H1 (cell line): Measurements from ENCODE around the gene NBEA. TPM values are rescaled to one million over a fixed set of nuclear protein-coding genes. Genes with fewer than 3 reads are reported as not detected.

ENCODE experiments used
- CTCF ChIA-PET: fragments of 300-600 bp; sonication (Branson Sonifier 250); formaldehyde crosslinking; loops from one replicate; lab custom pipeline; 2021; ENCODE audit not compliant: partially characterized antibody; lab: Charles Lee
- POLR2A ChIA-PET: fragments of 300-600 bp; sonication (Branson Sonifier 250); formaldehyde crosslinking; loops from one replicate; lab custom pipeline; 2021; ENCODE audit warnings: inconsistent platforms; ENCODE audit not compliant: partially characterized antibody; lab: Charles Lee
- DNase-seq, 2 experiments: peaks; one replicate each; pipeline versions ENCODE4 v3.0.0 to v3.0.0-alpha.2; 2010 to 2022; ENCODE audit warnings: low spot score in 2 of 2, low read depth in 1 of 2, mixed read lengths in 1 of 2
- FAIRE-seq: peaks from 2 replicates; lab custom pipeline; 2011; peaks lifted over from hg19 to GRCh38; lab: Jason Lieb, UNC
- H2AFZ ChIP-seq: 2 replicates; pipeline ENCODE4 v1.8.1; 2012; ENCODE audit warnings: low read length, inconsistent platforms
- H2AK5ac ChIP-seq: 2 replicates; pipeline ENCODE4 v1.6.1; 2013; ENCODE audit warnings: low read depth, low read length
- H2BK120ac ChIP-seq: replicated peaks from 2 replicates; pipeline ENCODE3; 2013; ENCODE audit warnings: low read depth, low read length, inconsistent platforms
- H2BK12ac ChIP-seq: 2 replicates; pipeline ENCODE4 v1.6.1; 2013; ENCODE audit warnings: low read depth, low read length
- H2BK15ac ChIP-seq: 2 replicates; pipeline ENCODE4 v1.6.1; 2013; ENCODE audit warnings: low read length
- H2BK20ac ChIP-seq: 2 replicates; pipeline ENCODE4 v1.6.1; 2013; ENCODE audit warnings: low read length
- H2BK5ac ChIP-seq: 2 replicates; pipeline ENCODE4 v1.6.1; 2013; ENCODE audit warnings: low read depth, low read length
- H3K14ac ChIP-seq: 2 replicates; pipeline ENCODE4 v1.6.1; 2013; ENCODE audit warnings: inconsistent platforms; ENCODE audit not compliant: insufficient read length
- H3K18ac ChIP-seq: 2 replicates; pipeline ENCODE4 v1.6.1; 2013; ENCODE audit warnings: low read length; ENCODE audit errors: extremely low read depth
- H3K23ac ChIP-seq: 2 replicates; pipeline ENCODE4 v1.6.1; 2013; ENCODE audit warnings: inconsistent platforms; ENCODE audit not compliant: insufficient read length
- H3K23me2 ChIP-seq: 2 replicates; pipeline ENCODE4 v1.6.1; 2013; ENCODE audit warnings: low read depth, low read length
- H3K27ac ChIP-seq: 2 replicates; pipeline ENCODE4 v1.6.1; 2011; ENCODE audit warnings: low read depth, low read length, inconsistent platforms
- H3K27me3 ChIP-seq, 4 experiments: replicated peaks in 1 of 4; 1 replicate in 1 of 4; 2 replicates in 3 of 4; pipeline versions ENCODE4 v1.6.1 to v1.8.1; 2011 to 2013; ENCODE audit warnings: low read length in 3 of 4, mild to moderate bottlenecking in 3 of 4, inconsistent platforms in 2 of 4, mixed read lengths in 2 of 4, moderate library complexity in 1 of 4; ENCODE audit not compliant: control insufficient read depth in 3 of 4, insufficient read depth in 3 of 4; ENCODE audit errors: extremely low read depth in 1 of 4
- H3K36me3 ChIP-seq, 4 experiments: 2 replicates each; pipeline versions ENCODE4 v1.6.1 to v1.8.1; 2011 to 2013; ENCODE audit warnings: mild to moderate bottlenecking in 4 of 4, low read length in 3 of 4, moderate library complexity in 2 of 4, control low read depth in 1 of 4, inconsistent platforms in 1 of 4; ENCODE audit not compliant: insufficient read depth in 4 of 4, control insufficient read depth in 2 of 4
- H3K4ac ChIP-seq: replicated peaks from 2 replicates; pipeline ENCODE3; 2013; ENCODE audit warnings: low read length, low read depth, mixed read lengths, inconsistent platforms; ENCODE audit not compliant: insufficient read length
- H3K4me1 ChIP-seq, 4 experiments: replicated peaks in 1 of 4; 1 replicate in 1 of 4; 2 replicates in 3 of 4; pipeline versions ENCODE4 v1.6.1 to v1.8.1; 2011 to 2013; ENCODE audit warnings: low read length in 3 of 4, inconsistent platforms in 2 of 4, mixed read lengths in 1 of 4; ENCODE audit not compliant: insufficient read depth in 4 of 4, control insufficient read depth in 3 of 4
- H3K4me2 ChIP-seq, 2 experiments: 2 replicates each; pipeline versions ENCODE4 v1.6.1 to v1.8.1; 2011 to 2013; ENCODE audit warnings: low read depth in 2 of 2, low read length in 2 of 2, control low read depth in 1 of 2, inconsistent platforms in 1 of 2, mild to moderate bottlenecking in 1 of 2; ENCODE audit not compliant: insufficient read depth in 1 of 2
- H3K4me3 ChIP-seq, 4 experiments: fragments of 200-600, 300-600 bp in 1 of 4; sonication (generic), shearing (Covaris generic), sonication (Bioruptor Twin) in 1 of 4; 2 replicates each; pipeline versions ENCODE4 v1.5.1 to v1.8.1; 2011 to 2016; ENCODE audit warnings: low read length in 4 of 4, low read depth in 3 of 4, control low read depth in 2 of 4, inconsistent platforms in 2 of 4, mild to moderate bottlenecking in 2 of 4, mixed read lengths in 1 of 4, moderate library complexity in 1 of 4; ENCODE audit not compliant: insufficient read depth in 2 of 4; ENCODE audit errors: extremely low read depth in 1 of 4
- H3K56ac ChIP-seq: replicated peaks from 2 replicates; pipeline ENCODE3; 2013; ENCODE audit warnings: low read depth, mild to moderate bottlenecking, mixed read lengths, low read length, inconsistent platforms; ENCODE audit not compliant: insufficient read length
- H3K79me1 ChIP-seq: 2 replicates; pipeline ENCODE4 v1.6.1; 2013; ENCODE audit warnings: low read depth, low read length, control low read depth
- H3K79me2 ChIP-seq, 2 experiments: 2 replicates each; pipeline versions ENCODE4 v1.6.1 to v1.8.1; 2012 to 2013; ENCODE audit warnings: low read length in 2 of 2, mild to moderate bottlenecking in 2 of 2, inconsistent platforms in 1 of 2; ENCODE audit not compliant: insufficient read depth in 2 of 2, control insufficient read depth in 1 of 2
- H3K9ac ChIP-seq, 4 experiments: replicated peaks in 1 of 4; 1 replicate in 1 of 4; 2 replicates in 3 of 4; pipeline versions ENCODE4 v1.6.1 to v1.8.1; 2011 to 2013; ENCODE audit warnings: low read depth in 3 of 4, low read length in 3 of 4, control low read depth in 2 of 4, mild to moderate bottlenecking in 2 of 4, moderate library complexity in 2 of 4, inconsistent platforms in 1 of 4; ENCODE audit errors: extremely low read depth in 1 of 4
- H3K9me3 ChIP-seq, 2 experiments: 2 replicates each; pipeline versions ENCODE4 v1.6.1 to v1.8.1; 2012 to 2013; ENCODE audit warnings: mild to moderate bottlenecking in 2 of 2, moderate library complexity in 2 of 2, control low read depth in 1 of 2, inconsistent platforms in 1 of 2, low read depth in 1 of 2, low read length in 1 of 2, mixed read lengths in 1 of 2; ENCODE audit not compliant: insufficient read depth in 2 of 2
- H4K20me1 ChIP-seq, 2 experiments: replicated peaks in 1 of 2; 2 replicates each; pipeline versions ENCODE3 to v1.8.1; 2011 to 2013; ENCODE audit warnings: inconsistent platforms in 2 of 2, low read length in 2 of 2, mild to moderate bottlenecking in 1 of 2; ENCODE audit not compliant: insufficient read depth in 2 of 2, control insufficient read depth in 1 of 2
- H4K5ac ChIP-seq: 2 replicates; pipeline ENCODE4 v1.6.1; 2013; ENCODE audit warnings: low read length, low read depth, mixed read lengths, inconsistent platforms; ENCODE audit not compliant: insufficient read length
- H4K8ac ChIP-seq: 2 replicates; pipeline ENCODE4 v1.8.0; 2013; ENCODE audit warnings: mild to moderate bottlenecking, moderate library complexity, low read length, inconsistent platforms; ENCODE audit not compliant: insufficient read depth; ENCODE audit errors: extremely low read depth
- H4K91ac ChIP-seq: replicated peaks from 2 replicates; pipeline ENCODE3; 2013; ENCODE audit warnings: low read length, mixed read lengths, inconsistent platforms; ENCODE audit not compliant: insufficient read length
- CHD1 ChIP-seq: IDR thresholded peaks from 2 replicates; pipeline ENCODE4 v1.6.1; 2012; ENCODE audit warnings: low read depth, low read length, improper control_type of control experiment
- SP2 ChIP-seq: IDR thresholded peaks from 2 replicates; pipeline ENCODE4 v1.6.1; 2012; ENCODE audit warnings: mild to moderate bottlenecking, low read length, inconsistent platforms
- WGBS, 2 experiments: shearing (Covaris generic) in 1 of 2; methylation state at CpG; one replicate each; pipeline versions ENCODE4 v1.1.6 to v1.1.7; 2013 to 2015; ENCODE audit warnings: low lambda C conversion rate in 2 of 2, mixed read lengths in 2 of 2, inconsistent platforms in 1 of 2, low coverage in 1 of 2, missing lambda C conversion rate in 1 of 2; ENCODE audit not compliant: insufficient replicate concordance in 2 of 2, insufficient coverage in 1 of 2, insufficient read length in 1 of 2; ENCODE audit errors: extremely low coverage in 1 of 2, missing lambda C conversion rate in 1 of 2; 5-methylcytosine and 5-hydroxymethylcytosine counted together
- polyA plus RNA-seq, 7 experiments: library from polyadenylated mRNA; depleted of rRNA in 3 of 7; stranded (reverse) in 5 of 7; unstranded in 2 of 7; fragments of >200 nt in 5 of 7; fragments of 200-250 nt in 2 of 7; gene quantifications; 1 replicate in 5 of 7; 2 replicates in 1 of 7; 4 replicates in 1 of 7; pipeline versions ENCODE4 v1.2.1 to v1.2.3, GENCODE V29; 2011 to 2013; ENCODE audit warnings: missing spikeins in 2 of 7, mixed read lengths in 2 of 7
- total RNA-seq: library from RNA; stranded (reverse); fragmentation: NEBNext Ultra II Directional; extraction: Animal tissue kit (Norgen Biotek cat#: 25700); gene quantifications from 2 replicates; pipeline ENCODE4 v1.2.1, GENCODE V29; 2021

The NBEA gene
- total and polyA plus RNA-seq, 2 of the 8 experiments (the other 6 are each of a cell fraction or from before 2014, with no cell fraction given) = 14.2 to 21.5 TPM

GRCh38 chr13:35354285-35354684, 412.2 kb downstream of the NBEA start:
- Histone ChIP-seq H3K9me3 (no peaks in the 10 kb centered on the region), H4K91ac (no peak overlapping the region), H3K79me1 (no peaks in the 10 kb centered on the region), H3K18ac (no peak overlapping the region), H4K8ac (no peak overlapping the region), H4K20me1 (no peaks in the 10 kb centered on the region), H3K27me3 (no peaks in the 10 kb centered on the region), H3K36me3 (no peaks in the 10 kb centered on the region), H4K5ac (no peak overlapping the region), H3K4ac (no peak overlapping the region), H3K4me1 (no peaks in the 10 kb centered on the region), H3K23ac (no peak overlapping the region), H2BK120ac (no peak overlapping the region), H3K56ac (no peak overlapping the region), H3K14ac (no peak overlapping the region), H3K27ac (no peak overlapping the region), H2BK5ac (no peak overlapping the region), H2BK15ac (no peak overlapping the region), H2AK5ac (no peak overlapping the region), H3K23me2 (no peaks in the 10 kb centered on the region), H3K9ac (no peak overlapping the region), H3K4me2 (no peak overlapping the region), H2BK20ac (no peak overlapping the region), H3K79me2 (no peaks in the 10 kb centered on the region), H2AFZ (no peak overlapping the region), H3K4me3 (no peak overlapping the region), H2BK12ac (no peak overlapping the region)
- ChIA-PET POLR2A (no interaction called here), CTCF (interaction anchor here (1.6 kb wide), 1 partner anchor 277 kb away, joined by 3 read pairs; no protein-coding TSS in a partner anchor)
- no peak for FAIRE-seq
- WGBS, 2 experiments = 85% methylated on average over 2 of the region's 2 CpGs; no CpG with 5 or more reads in 1 of the 2 experiments
- no peak for DNase-seq
- no peak for TF ChIP-seq SP2
- TF ChIP-seq CHD1 = no peak
